ENCODE results near the gene KCND2.

KCND2 gene

DNA sequence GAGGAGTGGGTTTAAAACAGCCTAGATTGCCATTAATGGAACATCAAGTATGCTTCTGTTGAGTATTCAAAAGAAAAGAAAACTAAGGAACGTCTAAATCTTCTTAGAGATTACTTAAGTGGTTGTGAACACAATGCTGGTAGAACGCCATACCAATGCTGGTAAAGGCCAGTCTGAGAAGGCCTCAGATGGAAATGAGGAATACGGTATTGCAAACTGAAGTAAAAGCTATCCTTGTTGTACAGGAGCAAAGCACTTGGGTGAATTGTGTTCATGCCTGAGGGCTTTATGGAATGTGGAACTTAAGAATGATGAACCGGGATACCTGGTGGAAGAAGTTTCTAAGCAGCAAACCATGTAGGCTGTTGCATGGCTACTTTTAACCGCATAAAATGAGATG is 208.0 kb downstream of the KCND2 start:
- H3K4me3 ChIP-seq (replicated peaks in 1 of 2; ENCODE audit: low read depth in 2 of 2, low read length in 2 of 2), result no peak overlapping the region
- TF ChIP-seq, protein P1, sequence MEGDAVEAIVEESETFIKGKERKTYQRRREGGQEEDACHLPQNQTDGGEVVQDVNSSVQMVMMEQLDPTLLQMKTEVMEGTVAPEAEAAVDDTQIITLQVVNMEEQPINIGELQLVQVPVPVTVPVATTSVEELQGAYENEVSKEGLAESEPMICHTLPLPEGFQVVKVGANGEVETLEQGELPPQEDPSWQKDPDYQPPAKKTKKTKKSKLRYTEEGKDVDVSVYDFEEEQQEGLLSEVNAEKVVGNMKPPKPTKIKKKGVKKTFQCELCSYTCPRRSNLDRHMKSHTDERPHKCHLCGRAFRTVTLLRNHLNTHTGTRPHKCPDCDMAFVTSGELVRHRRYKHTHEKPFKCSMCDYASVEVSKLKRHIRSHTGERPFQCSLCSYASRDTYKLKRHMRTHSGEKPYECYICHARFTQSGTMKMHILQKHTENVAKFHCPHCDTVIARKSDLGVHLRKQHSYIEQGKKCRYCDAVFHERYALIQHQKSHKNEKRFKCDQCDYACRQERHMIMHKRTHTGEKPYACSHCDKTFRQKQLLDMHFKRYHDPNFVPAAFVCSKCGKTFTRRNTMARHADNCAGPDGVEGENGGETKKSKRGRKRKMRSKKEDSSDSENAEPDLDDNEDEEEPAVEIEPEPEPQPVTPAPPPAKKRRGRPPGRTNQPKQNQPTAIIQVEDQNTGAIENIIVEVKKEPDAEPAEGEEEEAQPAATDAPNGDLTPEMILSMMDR (IDR thresholded peaks at IDR 0.05; ENCODE audit: low read depth, low read length), result no peak
- no peak for DNase-seq (ENCODE audit: low read depth in 2 of 2)

DNA sequence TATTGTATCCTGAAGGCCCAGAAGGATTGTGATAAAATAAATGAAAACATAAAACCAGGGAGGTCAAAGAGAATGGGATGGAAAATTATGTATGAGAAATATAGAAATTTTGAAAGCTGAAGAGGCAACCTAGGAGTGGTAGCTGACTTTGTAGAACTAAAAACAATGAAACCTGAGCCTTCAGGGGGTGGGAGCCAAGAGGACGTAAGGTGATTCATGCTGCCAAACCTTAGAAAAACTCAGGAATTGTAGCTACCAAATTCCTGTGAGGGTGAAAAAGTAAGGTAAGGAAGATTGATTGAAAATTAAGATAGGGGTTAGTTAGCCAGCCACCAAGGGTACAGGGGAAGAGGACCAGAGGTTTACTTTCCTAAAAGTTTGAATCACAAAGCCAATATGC is 213.2 kb downstream of the KCND2 start:
- TF ChIP-seq, protein P1 (IDR thresholded peaks at IDR 0.05; ENCODE audit: low read depth, low read length), result no peak
- no peak overlapping the region for H3K4me3 ChIP-seq (replicated peaks in 1 of 2; ENCODE audit: low read depth in 2 of 2, low read length in 2 of 2)
- DNase-seq (ENCODE audit: low read depth in 2 of 2), result no peak

DNA sequence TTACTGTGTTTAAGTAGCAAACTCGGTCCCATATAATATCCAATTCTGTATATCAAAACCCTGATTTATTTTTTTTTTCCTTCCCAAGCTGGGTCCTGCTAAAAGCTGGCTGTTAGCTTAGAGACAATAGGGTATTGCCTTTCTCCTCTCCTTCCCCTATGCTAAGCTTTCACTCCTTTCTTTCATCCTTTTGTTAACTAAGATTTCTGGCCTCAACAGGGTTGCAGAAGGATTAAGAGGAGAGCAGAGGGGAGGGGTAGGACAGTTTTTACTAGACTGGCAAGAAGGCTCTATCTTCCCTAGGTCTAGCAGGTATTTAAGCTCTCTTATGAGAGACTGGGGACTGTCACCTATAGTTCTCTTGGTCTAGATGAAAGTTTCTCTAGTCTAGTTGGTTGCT is 229.2 kb downstream of the KCND2 start:
- TF ChIP-seq, protein P1 (IDR thresholded peaks at IDR 0.05; ENCODE audit: low read depth, low read length), result no peak
- DNase-seq (ENCODE audit: low read depth in 2 of 2), result no peak
- no peak overlapping the region for H3K4me3 ChIP-seq (replicated peaks in 1 of 2; ENCODE audit: low read depth in 2 of 2, low read length in 2 of 2)

DNA sequence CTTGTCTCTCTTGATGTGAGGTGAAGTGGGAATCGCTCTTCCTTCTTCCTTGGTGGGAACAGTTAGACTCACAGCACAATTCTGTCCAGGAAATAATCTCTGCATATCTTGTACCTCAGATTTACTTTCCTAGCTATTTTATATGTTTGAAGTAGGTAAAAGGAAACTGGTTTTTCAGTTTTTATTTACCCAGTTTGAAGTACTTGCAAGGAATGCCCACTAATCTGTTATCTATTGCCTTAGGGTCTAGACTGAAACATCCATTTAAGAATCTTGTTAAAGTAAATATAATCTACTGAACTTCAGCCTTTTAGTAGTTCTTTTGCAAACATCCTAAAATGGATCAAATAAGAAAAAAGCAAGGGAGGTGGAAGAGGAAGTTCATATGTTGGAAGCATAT is 229.8 kb downstream of the KCND2 start:
- DNase-seq (ENCODE audit: low read depth in 2 of 2), result no peak
- H3K4me3 ChIP-seq (replicated peaks in 1 of 2; ENCODE audit: low read depth in 2 of 2, low read length in 2 of 2), result no peak overlapping the region
- TF ChIP-seq, protein P1 (IDR thresholded peaks at IDR 0.05; ENCODE audit: low read depth, low read length), result no peak

DNA sequence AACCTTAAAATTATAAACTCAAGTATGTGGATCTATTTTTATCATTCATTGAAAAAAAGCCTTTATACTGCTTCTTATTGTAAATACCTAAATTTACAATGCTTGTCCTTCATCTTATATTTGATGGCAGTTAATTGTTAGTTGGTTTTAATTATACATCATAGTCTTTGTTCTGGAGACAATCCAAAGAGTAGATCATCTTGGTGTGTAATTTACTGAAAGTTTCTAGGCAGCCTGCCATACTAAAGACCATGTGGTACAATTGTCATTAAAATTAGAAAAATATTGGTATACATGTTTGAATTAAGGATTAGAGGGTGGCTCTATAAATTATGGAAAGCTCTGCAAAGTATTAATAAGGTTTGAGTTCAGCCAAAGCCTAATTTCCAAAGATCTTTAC is 231.4 kb downstream of the KCND2 start:
- TF ChIP-seq, protein P1 (IDR thresholded peaks at IDR 0.05; ENCODE audit: low read depth, low read length), result no peak
- H3K4me3 ChIP-seq (replicated peaks in 1 of 2; ENCODE audit: low read depth in 2 of 2, low read length in 2 of 2), result no peak overlapping the region
- no peak for DNase-seq (ENCODE audit: low read depth in 2 of 2)

DNA sequence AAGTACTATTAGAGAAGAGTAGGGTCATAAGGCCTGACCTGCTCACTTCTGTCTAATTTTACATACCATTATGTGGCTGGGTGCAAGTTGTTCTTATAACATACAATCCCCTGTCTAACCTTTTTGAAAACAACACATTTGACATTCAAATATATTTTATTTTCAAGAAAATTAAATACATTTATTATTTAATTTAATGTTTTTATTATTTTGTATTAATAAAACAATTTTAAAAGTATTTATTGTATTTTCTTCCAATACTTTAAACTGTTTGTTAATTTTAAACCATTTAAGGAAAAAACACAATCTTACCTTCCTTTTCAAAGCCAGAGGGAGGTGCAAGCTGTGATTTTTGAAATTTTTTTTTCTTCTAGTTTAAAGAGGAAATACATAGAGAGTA is 232.8 kb downstream of the KCND2 start:
- TF ChIP-seq, protein P1 (IDR thresholded peaks at IDR 0.05; ENCODE audit: low read depth, low read length), result no peak
- H3K4me3 ChIP-seq (replicated peaks in 1 of 2; ENCODE audit: low read depth in 2 of 2, low read length in 2 of 2), result no peak overlapping the region
- DNase-seq (ENCODE audit: low read depth in 2 of 2), result no peak

DNA sequence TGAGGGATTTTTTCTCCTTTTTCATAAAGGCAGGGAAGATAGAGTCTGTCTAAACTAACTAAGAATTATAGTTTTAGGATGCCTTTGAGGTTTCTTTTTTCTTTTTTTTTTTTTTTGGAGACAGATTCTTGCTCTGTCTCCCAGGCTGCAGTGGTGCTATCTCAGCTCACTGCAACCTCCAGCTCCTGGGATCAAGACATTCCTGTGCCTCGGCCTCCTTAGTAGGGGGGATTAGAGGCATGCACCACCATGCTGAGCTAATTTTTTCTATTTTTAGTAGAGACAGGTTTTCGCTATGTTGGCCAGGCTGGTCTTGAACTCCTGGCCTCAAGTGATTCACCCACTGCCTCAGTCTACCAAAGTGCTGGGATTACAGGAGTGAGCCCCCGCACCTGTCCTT is 239.7 kb downstream of the KCND2 start:
- H3K4me3 ChIP-seq (replicated peaks in 1 of 2; ENCODE audit: low read depth in 2 of 2, low read length in 2 of 2), result no peak overlapping the region
- DNase-seq (ENCODE audit: low read depth in 2 of 2), result no peak
- TF ChIP-seq, protein P1 (IDR thresholded peaks at IDR 0.05; ENCODE audit: low read depth, low read length), result no peak
